HEK293T (cell line): ENCODE results near the gene PRIM2.
"Not testable (repeated sequence)": the region's sequence is repeated elsewhere in the genome, so short reads cannot be mapped to it uniquely, and the experiment has no call there.

Experiments used
- ARNT ChIP-seq: fragments of 450-650 bp; IDR thresholded peaks from 2 replicates; pipeline ENCODE4 v1.6.1; 2017; ENCODE audit warnings: mild to moderate bottlenecking
- BHLHE40 ChIP-seq: fragments of 450-650 bp; IDR thresholded peaks from 2 replicates; pipeline ENCODE4 v1.6.1; 2016; ENCODE audit warnings: mild to moderate bottlenecking, moderate library complexity, borderline replicate concordance
- ELF4 ChIP-seq: fragments of 450-650 bp; IDR thresholded peaks from 2 replicates; pipeline ENCODE4 v1.6.1; 2017; ENCODE audit warnings: antibody characterized with exemption
- FOXA1 ChIP-seq: fragments of 450-650 bp; IDR thresholded peaks from 2 replicates; pipeline ENCODE4 v1.6.1; 2016; ENCODE audit warnings: mild to moderate bottlenecking
- FOXK2 ChIP-seq: fragments of 450-650 bp; IDR thresholded peaks from 2 replicates; pipeline ENCODE4 v1.6.1; 2016; ENCODE audit warnings: mild to moderate bottlenecking
- FOXM1 ChIP-seq: fragments of 450-650 bp; IDR thresholded peaks from 2 replicates; pipeline ENCODE4 v1.6.1; 2017; ENCODE audit warnings: mild to moderate bottlenecking, borderline replicate concordance
- HDGF ChIP-seq: fragments of 450-650 bp; IDR thresholded peaks from 2 replicates; pipeline ENCODE4 v1.6.1; 2017; ENCODE audit warnings: antibody characterized with exemption, borderline replicate concordance
- L3MBTL2 ChIP-seq: fragments of 450-650 bp; conservative IDR thresholded peaks from 2 replicates; pipeline ENCODE4 v1.6.1; 2016; ENCODE audit warnings: mild to moderate bottlenecking
- LEF1 ChIP-seq: fragments of 450-650 bp; IDR thresholded peaks from 2 replicates; pipeline ENCODE4 v1.6.1; 2017; ENCODE audit warnings: mild to moderate bottlenecking, borderline replicate concordance
- SP1 ChIP-seq: fragments of 450-650 bp; IDR thresholded peaks from 2 replicates; pipeline ENCODE4 v1.6.1; 2017
- SUZ12 ChIP-seq: fragments of 450-650 bp; IDR thresholded peaks from 2 replicates; pipeline ENCODE4 v1.6.1; 2016; ENCODE audit warnings: mild to moderate bottlenecking
- TARDBP ChIP-seq: fragments of 450-650 bp; IDR thresholded peaks from 2 replicates; pipeline ENCODE4 v1.6.1; 2016
- ZNF384 ChIP-seq: fragments of 450-650 bp; IDR thresholded peaks from 2 replicates; pipeline ENCODE4 v1.6.1; 2016
- TF ChIP-seq, protein P1 (sequence below): fragments of 450-650 bp; IDR thresholded peaks from 2 replicates; pipeline ENCODE4 v1.6.1; 2016

- TF ChIP-seq SP1, BHLHE40, FOXA1, L3MBTL2, FOXM1, ARNT, LEF1, SUZ12, HDGF, ELF4, FOXK2, ZNF384, TARDBP: not testable (repeated sequence)
- TF ChIP-seq, protein P1, sequence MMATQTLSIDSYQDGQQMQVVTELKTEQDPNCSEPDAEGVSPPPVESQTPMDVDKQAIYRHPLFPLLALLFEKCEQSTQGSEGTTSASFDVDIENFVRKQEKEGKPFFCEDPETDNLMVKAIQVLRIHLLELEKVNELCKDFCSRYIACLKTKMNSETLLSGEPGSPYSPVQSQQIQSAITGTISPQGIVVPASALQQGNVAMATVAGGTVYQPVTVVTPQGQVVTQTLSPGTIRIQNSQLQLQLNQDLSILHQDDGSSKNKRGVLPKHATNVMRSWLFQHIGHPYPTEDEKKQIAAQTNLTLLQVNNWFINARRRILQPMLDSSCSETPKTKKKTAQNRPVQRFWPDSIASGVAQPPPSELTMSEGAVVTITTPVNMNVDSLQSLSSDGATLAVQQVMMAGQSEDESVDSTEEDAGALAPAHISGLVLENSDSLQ = not testable (repeated sequence)
Observed at GRCh38 chr6:57390818-57391217, 73.4 kb downstream of the PRIM2 start.
